ENCODE data around the gene ING2.

The ING2 gene

GRCh38 chr4:183543435-183543834 is 38.6 kb downstream of the ING2 start:
- ATAC-seq = no peak
- TF ChIP-seq TCF4 (CRISPR knock-in tag; IDR thresholded peaks at IDR 0.05; ENCODE audit: borderline replicate concordance) (no peak), ZFP30 (CRISPR knock-in tag; IDR thresholded peaks at IDR 0.05) (no peak), ZNF8 (CRISPR knock-in tag; IDR thresholded peaks at IDR 0.05) (no peak), PATZ1 (CRISPR knock-in tag; IDR thresholded peaks at IDR 0.05; ENCODE audit: borderline replicate concordance) (no peak), TOX (CRISPR knock-in tag; IDR thresholded peaks at IDR 0.05; ENCODE audit: borderline replicate concordance) (no peak)

- no peak for ATAC-seq
- TF ChIP-seq ZNF70 (CRISPR knock-in tag; IDR thresholded peaks at IDR 0.05) (no peak), TOX (CRISPR knock-in tag; IDR thresholded peaks at IDR 0.05; ENCODE audit: borderline replicate concordance) (no peak), ZNF565 (CRISPR knock-in tag; conservative IDR thresholded peaks at IDR 0.05; ENCODE audit: low read depth) (peak; percentile 93), CSRNP3 (CRISPR knock-in tag; IDR thresholded peaks at IDR 0.05) (no peak), TCF4 (CRISPR knock-in tag; IDR thresholded peaks at IDR 0.05; ENCODE audit: borderline replicate concordance) (no peak), ZFP3 (CRISPR knock-in tag; IDR thresholded peaks at IDR 0.05) (no peak)
Observed at GRCh38 chr4:183544109-183544508, 39.3 kb downstream of the ING2 start.

GRCh38 chr4:183546376-183546775 is 41.5 kb downstream of the ING2 start:
- no peak for ATAC-seq
- no peak for TF ChIP-seq CSDC2 (CRISPR knock-in tag; IDR thresholded peaks at IDR 0.05)
- no peak for TF ChIP-seq ARNTL (CRISPR knock-in tag; IDR thresholded peaks at IDR 0.05; ENCODE audit: borderline replicate concordance, low read depth)
- TF ChIP-seq ZNF8 (CRISPR knock-in tag; IDR thresholded peaks at IDR 0.05) = no peak
- TF ChIP-seq CREB5 (CRISPR knock-in tag; IDR thresholded peaks at IDR 0.05; ENCODE audit: low read depth) = no peak
- no peak for TF ChIP-seq ZFP3 (CRISPR knock-in tag; IDR thresholded peaks at IDR 0.05)
- TF ChIP-seq TOX (CRISPR knock-in tag; IDR thresholded peaks at IDR 0.05; ENCODE audit: borderline replicate concordance) = no peak
- no peak for TF ChIP-seq CSRNP3 (CRISPR knock-in tag; IDR thresholded peaks at IDR 0.05)
- TF ChIP-seq ESRRG (CRISPR knock-in tag; IDR thresholded peaks at IDR 0.05) = no peak
- no peak for TF ChIP-seq TCF4 (CRISPR knock-in tag; IDR thresholded peaks at IDR 0.05; ENCODE audit: borderline replicate concordance)
- TF ChIP-seq PATZ1 (CRISPR knock-in tag; IDR thresholded peaks at IDR 0.05; ENCODE audit: borderline replicate concordance) = no peak
- no peak for TF ChIP-seq PPARA (CRISPR knock-in tag; IDR thresholded peaks at IDR 0.05; ENCODE audit: borderline replicate concordance)
- no peak for TF ChIP-seq OSR1 (CRISPR knock-in tag; IDR thresholded peaks at IDR 0.05)
- no peak for TF ChIP-seq ZC3H10 (CRISPR knock-in tag; IDR thresholded peaks at IDR 0.05)
- TF ChIP-seq SNAI2 (CRISPR knock-in tag; IDR thresholded peaks at IDR 0.05) = no peak
- TF ChIP-seq POU6F1 (CRISPR knock-in tag; IDR thresholded peaks at IDR 0.05; ENCODE audit: borderline replicate concordance, low read depth) = no peak
- TF ChIP-seq ISL1 (CRISPR knock-in tag; IDR thresholded peaks at IDR 0.05) = no peak
- TF ChIP-seq ZNF70 (CRISPR knock-in tag; IDR thresholded peaks at IDR 0.05) = no peak
- TF ChIP-seq GLIS3 (CRISPR knock-in tag; IDR thresholded peaks at IDR 0.05) = no peak
- no peak for TF ChIP-seq RARB (CRISPR knock-in tag; IDR thresholded peaks at IDR 0.05)

All from SK-N-SH treated with all-trans-retinoic acid at 6 μM for 48 hours (cell line).